Endothelial cell (in vitro differentiated cells): ENCODE data around the gene CRYGN. TPM values are rescaled to one million over a fixed set of nuclear protein-coding genes. Genes with fewer than 3 reads are reported as not detected.

ENCODE experiments used
- DNase-seq: peaks from one replicate; pipeline ENCODE4 v3.0.0; 2021; ENCODE audit warnings: low spot score
- H3K27ac Mint-ChIP-seq: one replicate; pipeline ENCODE4 v1.8.0; 2021; ENCODE audit warnings: mixed read lengths, inconsistent platforms; ENCODE audit not compliant: unreplicated experiment
- H3K27me3 Mint-ChIP-seq: one replicate; pipeline ENCODE4 v1.8.0; 2021; ENCODE audit warnings: mild to moderate bottlenecking, moderate library complexity, mixed read lengths, inconsistent platforms; ENCODE audit not compliant: unreplicated experiment
- H3K36me3 Mint-ChIP-seq: one replicate; pipeline ENCODE4 v1.8.0; 2021; ENCODE audit warnings: mild to moderate bottlenecking, low read depth, mixed read lengths, inconsistent platforms; ENCODE audit not compliant: unreplicated experiment
- H3K4me1 Mint-ChIP-seq: one replicate; pipeline ENCODE4 v1.8.0; 2021; ENCODE audit warnings: mild to moderate bottlenecking, mixed read lengths, inconsistent platforms; ENCODE audit not compliant: unreplicated experiment
- H3K4me3 Mint-ChIP-seq: one replicate; pipeline ENCODE4 v1.8.0; 2021; ENCODE audit warnings: mild to moderate bottlenecking, mixed read lengths, inconsistent platforms; ENCODE audit not compliant: unreplicated experiment
- H3K9me3 Mint-ChIP-seq: one replicate; pipeline ENCODE4 v1.8.0; 2021; ENCODE audit warnings: mixed read lengths, inconsistent platforms; ENCODE audit not compliant: unreplicated experiment
- total RNA-seq: library from RNA; stranded (reverse); fragmentation: NEBNext Ultra II Directional; extraction: Animal tissue kit (Norgen Biotek cat#: 25700); gene quantifications from one replicate; pipeline ENCODE4 v1.2.1, GENCODE V29; 2021; ENCODE audit not compliant: unreplicated experiment
- TF ChIP-seq, protein P1 (sequence below): fragments of 200-600 bp; sonication (generic); IDR thresholded peaks from one replicate; pipeline ENCODE4 v1.5.0; 2021; ENCODE audit warnings: antibody characterized with exemption; ENCODE audit not compliant: unreplicated experiment

Gene CRYGN
- total RNA-seq, 1 donor from 2014 or later = not detected

DNA sequence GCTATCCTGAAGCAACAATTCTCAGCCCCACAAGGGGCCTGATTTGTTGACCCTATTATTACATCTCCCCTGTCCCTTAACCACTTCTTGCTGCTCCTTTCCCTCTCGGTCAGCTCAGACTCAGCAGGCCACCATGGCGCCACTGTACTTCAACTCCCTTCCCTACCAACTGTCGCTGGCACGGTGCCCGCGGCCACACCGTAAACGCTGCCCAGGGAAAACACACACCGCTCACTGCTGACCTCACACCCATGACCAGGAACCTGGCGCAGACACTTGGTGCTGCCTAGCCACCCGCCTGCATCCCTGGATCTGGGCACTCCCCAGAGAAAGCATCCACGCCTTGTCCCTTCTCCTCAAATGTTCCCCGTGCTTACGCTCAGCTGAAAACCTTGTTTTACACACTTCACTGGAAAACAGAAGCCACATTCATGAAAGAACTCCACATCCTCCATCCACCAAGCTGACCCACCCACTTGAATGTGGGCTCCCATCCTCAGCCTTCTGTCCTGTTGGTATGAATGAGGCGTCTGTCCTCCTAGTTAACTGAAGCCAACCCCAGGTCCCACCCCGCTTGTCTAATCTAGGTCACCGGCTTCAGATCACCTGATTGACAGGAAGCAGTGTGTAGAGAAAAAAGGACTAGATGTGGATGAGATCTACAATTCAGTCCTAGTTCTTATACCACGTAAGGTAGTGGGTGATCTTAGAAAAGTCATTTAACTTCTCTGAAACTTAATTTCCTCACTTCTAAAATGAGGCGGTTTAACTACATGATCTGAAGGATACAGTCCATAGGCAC, 28.5 kb upstream of the CRYGN start:
- peaks cover 24% of the 10 kb centered on the region for H3K4me1 Mint-ChIP-seq
- no peaks in the 10 kb centered on the region for H3K9me3 Mint-ChIP-seq
- TF ChIP-seq, protein P1, sequence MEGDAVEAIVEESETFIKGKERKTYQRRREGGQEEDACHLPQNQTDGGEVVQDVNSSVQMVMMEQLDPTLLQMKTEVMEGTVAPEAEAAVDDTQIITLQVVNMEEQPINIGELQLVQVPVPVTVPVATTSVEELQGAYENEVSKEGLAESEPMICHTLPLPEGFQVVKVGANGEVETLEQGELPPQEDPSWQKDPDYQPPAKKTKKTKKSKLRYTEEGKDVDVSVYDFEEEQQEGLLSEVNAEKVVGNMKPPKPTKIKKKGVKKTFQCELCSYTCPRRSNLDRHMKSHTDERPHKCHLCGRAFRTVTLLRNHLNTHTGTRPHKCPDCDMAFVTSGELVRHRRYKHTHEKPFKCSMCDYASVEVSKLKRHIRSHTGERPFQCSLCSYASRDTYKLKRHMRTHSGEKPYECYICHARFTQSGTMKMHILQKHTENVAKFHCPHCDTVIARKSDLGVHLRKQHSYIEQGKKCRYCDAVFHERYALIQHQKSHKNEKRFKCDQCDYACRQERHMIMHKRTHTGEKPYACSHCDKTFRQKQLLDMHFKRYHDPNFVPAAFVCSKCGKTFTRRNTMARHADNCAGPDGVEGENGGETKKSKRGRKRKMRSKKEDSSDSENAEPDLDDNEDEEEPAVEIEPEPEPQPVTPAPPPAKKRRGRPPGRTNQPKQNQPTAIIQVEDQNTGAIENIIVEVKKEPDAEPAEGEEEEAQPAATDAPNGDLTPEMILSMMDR = no peak
- H3K27me3 Mint-ChIP-seq = peaks cover 15% of the 10 kb centered on the region
- peak overlapping the region; percentile 70 for H3K4me3 Mint-ChIP-seq
- H3K27ac Mint-ChIP-seq = peak overlapping the region; percentile 76
- peaks cover 60% of the 10 kb centered on the region for H3K36me3 Mint-ChIP-seq
- DNase-seq = no peak

GRCh38 chr7:151465169-151465568, 25.2 kb upstream of the CRYGN start:
- H3K27me3 Mint-ChIP-seq = peaks cover 17% of the 10 kb centered on the region
- no peaks in the 10 kb centered on the region for H3K9me3 Mint-ChIP-seq
- peaks cover 16% of the 10 kb centered on the region for H3K4me1 Mint-ChIP-seq
- TF ChIP-seq, protein P1 = no peak
- H3K27ac Mint-ChIP-seq = no peak overlapping the region
- peaks cover 61% of the 10 kb centered on the region for H3K36me3 Mint-ChIP-seq
- no peak for DNase-seq
- peak overlapping the region; percentile 32 for H3K4me3 Mint-ChIP-seq

- Mint-ChIP-seq H3K9me3 (no peaks in the 10 kb centered on the region), H3K27ac (no peak overlapping the region)
- no peak for DNase-seq
These were observed 22.4 kb upstream of the CRYGN start for GRCh38 chr7:151462306-151462779.

GRCh38 chr7:151461942-151462230, 21.9 kb upstream of the CRYGN start:
- Mint-ChIP-seq H3K36me3 (peaks cover 34% of the 10 kb centered on the region), H3K9me3 (no peaks in the 10 kb centered on the region), H3K4me3 (no peak overlapping the region), H3K27me3 (peaks cover 5% of the 10 kb centered on the region), H3K4me1 (peaks cover 7% of the 10 kb centered on the region), H3K27ac (no peak overlapping the region)
- DNase-seq = no peak
- TF ChIP-seq, protein P1 = no peak

More at GRCh38 chr7:151462306-151462779, 22.4 kb upstream of the CRYGN start:
- TF ChIP-seq, protein P1 = no peak
- H3K4me1 Mint-ChIP-seq = peaks cover 2% of the 10 kb centered on the region
- peak overlapping the region; percentile 11 for H3K4me3 Mint-ChIP-seq
- peaks cover 37% of the 10 kb centered on the region for H3K36me3 Mint-ChIP-seq
- peaks cover 6% of the 10 kb centered on the region for H3K27me3 Mint-ChIP-seq

GRCh38 chr7:151461096-151461941, 21.4 kb upstream of the CRYGN start:
- peaks cover 10% of the 10 kb centered on the region for H3K4me1 Mint-ChIP-seq
- H3K4me3 Mint-ChIP-seq = no peak overlapping the region
- TF ChIP-seq, protein P1 = no peak
- H3K27ac Mint-ChIP-seq = peak overlapping the region; percentile 19
- H3K36me3 Mint-ChIP-seq = peaks cover 33% of the 10 kb centered on the region
- peaks cover 5% of the 10 kb centered on the region for H3K27me3 Mint-ChIP-seq
- no peak for DNase-seq
- H3K9me3 Mint-ChIP-seq = no peaks in the 10 kb centered on the region
